Osteocyte (in vitro differentiated cells): Measurements from ENCODE around the gene HOXB4. TPM values are rescaled to one million over a fixed set of nuclear protein-coding genes. Genes with fewer than 3 reads are reported as not detected.

Source experiments
- DNase-seq: peaks from one replicate; pipeline ENCODE4 v3.0.0; 2021; ENCODE audit warnings: mixed read lengths; ENCODE audit not compliant: unreplicated experiment; ENCODE audit errors: extremely low spot score
- H3K27ac Mint-ChIP-seq: one replicate; pipeline ENCODE4 v1.8.0; 2021; ENCODE audit warnings: mild to moderate bottlenecking, mixed read lengths; ENCODE audit not compliant: unreplicated experiment
- H3K27me3 Mint-ChIP-seq: one replicate; pipeline ENCODE4 v1.8.0; 2021; ENCODE audit warnings: mixed read lengths; ENCODE audit not compliant: unreplicated experiment
- H3K36me3 Mint-ChIP-seq: one replicate; pipeline ENCODE4 v1.8.0; 2021; ENCODE audit warnings: mixed read lengths; ENCODE audit not compliant: unreplicated experiment
- H3K4me1 Mint-ChIP-seq: one replicate; pipeline ENCODE4 v1.8.0; 2021; ENCODE audit warnings: mixed read lengths; ENCODE audit not compliant: unreplicated experiment
- H3K4me3 Mint-ChIP-seq: one replicate; pipeline ENCODE4 v1.8.0; 2021; ENCODE audit warnings: mild to moderate bottlenecking, moderate library complexity, mixed read lengths; ENCODE audit not compliant: unreplicated experiment
- H3K9me3 Mint-ChIP-seq: one replicate; pipeline ENCODE4 v1.8.0; 2021; ENCODE audit warnings: mixed read lengths; ENCODE audit not compliant: unreplicated experiment
- total RNA-seq: library from RNA; stranded (reverse); gene quantifications from 2 replicates; pipeline ENCODE4 v1.2.1, GENCODE V29; 2021
- TF ChIP-seq, protein P1 (sequence below): fragments of 200-600 bp; sonication (generic); IDR thresholded peaks from 2 replicates; pipeline ENCODE4 v1.5.0; 2021; ENCODE audit warnings: antibody characterized with exemption, mild to moderate bottlenecking, moderate library complexity

The HOXB4 gene
- total RNA-seq, 1 donor from 2014 or later, result not detected

DNA sequence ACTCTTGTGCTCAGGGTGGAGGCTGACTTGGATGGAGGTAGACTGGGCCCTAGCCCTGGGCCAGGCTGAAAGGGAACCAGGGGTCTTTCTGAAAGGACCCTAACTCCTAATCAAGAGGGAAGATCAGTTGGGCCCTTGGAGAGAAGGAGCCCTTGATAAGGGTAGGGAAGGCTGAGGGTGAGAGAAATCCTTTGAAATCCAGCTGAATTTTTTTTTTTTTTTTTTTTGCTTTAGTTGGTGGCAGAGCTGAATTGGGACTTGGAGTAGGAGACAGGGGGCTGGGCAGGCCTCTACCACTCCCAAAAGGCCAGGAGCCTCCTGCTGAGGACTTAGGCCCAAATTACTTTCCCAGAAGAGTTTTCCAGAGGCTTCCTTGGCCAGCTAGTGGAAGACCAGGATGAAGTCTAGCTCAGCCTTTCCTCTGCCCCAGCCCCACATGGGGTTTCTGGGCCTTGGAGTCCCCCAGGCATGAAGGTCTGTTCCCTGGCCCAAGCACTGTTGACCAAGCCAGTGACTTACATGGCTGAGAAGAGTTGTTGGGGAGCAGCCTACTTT, 12.5 kb upstream of the HOXB4 start:
- no peak overlapping the region for H3K4me3 Mint-ChIP-seq
- peaks cover 12% of the 10 kb centered on the region for H3K4me1 Mint-ChIP-seq
- no peak for DNase-seq

DNA sequence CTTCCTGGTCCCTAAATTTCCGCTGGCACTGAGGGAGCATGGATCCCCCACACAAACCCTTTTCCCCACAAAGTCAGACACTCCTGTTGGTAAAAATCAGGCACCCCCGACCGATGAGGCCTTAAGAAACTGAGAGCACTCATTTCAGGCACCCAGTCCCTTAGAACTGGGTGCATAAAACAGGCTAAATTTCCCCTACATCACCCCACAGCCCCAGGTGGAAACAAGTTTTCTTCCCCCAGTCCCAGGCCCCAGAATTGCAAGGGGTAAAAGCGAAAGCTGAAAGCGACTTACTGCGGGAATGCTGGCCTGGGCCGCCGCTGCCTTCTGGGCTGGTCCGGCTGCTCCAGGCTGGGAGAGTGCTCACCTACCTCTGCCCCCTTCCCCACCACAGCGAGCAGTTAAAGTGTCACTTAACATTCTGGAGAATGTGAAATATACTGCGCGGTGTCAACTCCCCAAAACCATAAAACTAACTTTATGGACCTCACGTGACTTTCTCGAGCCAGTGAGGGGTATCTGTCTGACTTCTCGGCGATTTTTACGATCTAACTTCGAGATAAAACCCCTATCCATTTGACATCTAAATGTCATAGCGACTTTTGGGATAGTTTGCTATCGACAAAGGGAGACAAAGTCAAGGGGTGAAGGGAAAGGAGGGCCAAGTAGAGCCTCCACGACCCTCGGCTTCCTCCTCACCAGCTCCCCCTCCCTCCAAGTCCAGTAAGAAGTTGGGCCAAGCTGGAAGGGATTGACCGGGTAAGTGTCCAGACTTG, 11.9 kb upstream of the HOXB4 start, which contains the start of gene HOXB3:
HOXB3 (minus strand) TSS at position 411 of the 776 bp plus-strand sequence. CDS start 37,767 bp downstream, outside the sequence.
- H3K27ac Mint-ChIP-seq, result no peak within 1 kb of the TSS

More for the DNA sequence above, 12.5 kb upstream of the HOXB4 start:
- Mint-ChIP-seq H3K9me3 (no peaks in the 10 kb centered on the region), H3K27ac (no peak overlapping the region), H3K36me3 (no peaks in the 10 kb centered on the region), H3K27me3 (peaks cover 98% of the 10 kb centered on the region)
- TF ChIP-seq, protein P1, sequence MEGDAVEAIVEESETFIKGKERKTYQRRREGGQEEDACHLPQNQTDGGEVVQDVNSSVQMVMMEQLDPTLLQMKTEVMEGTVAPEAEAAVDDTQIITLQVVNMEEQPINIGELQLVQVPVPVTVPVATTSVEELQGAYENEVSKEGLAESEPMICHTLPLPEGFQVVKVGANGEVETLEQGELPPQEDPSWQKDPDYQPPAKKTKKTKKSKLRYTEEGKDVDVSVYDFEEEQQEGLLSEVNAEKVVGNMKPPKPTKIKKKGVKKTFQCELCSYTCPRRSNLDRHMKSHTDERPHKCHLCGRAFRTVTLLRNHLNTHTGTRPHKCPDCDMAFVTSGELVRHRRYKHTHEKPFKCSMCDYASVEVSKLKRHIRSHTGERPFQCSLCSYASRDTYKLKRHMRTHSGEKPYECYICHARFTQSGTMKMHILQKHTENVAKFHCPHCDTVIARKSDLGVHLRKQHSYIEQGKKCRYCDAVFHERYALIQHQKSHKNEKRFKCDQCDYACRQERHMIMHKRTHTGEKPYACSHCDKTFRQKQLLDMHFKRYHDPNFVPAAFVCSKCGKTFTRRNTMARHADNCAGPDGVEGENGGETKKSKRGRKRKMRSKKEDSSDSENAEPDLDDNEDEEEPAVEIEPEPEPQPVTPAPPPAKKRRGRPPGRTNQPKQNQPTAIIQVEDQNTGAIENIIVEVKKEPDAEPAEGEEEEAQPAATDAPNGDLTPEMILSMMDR, result no peak

DNA sequence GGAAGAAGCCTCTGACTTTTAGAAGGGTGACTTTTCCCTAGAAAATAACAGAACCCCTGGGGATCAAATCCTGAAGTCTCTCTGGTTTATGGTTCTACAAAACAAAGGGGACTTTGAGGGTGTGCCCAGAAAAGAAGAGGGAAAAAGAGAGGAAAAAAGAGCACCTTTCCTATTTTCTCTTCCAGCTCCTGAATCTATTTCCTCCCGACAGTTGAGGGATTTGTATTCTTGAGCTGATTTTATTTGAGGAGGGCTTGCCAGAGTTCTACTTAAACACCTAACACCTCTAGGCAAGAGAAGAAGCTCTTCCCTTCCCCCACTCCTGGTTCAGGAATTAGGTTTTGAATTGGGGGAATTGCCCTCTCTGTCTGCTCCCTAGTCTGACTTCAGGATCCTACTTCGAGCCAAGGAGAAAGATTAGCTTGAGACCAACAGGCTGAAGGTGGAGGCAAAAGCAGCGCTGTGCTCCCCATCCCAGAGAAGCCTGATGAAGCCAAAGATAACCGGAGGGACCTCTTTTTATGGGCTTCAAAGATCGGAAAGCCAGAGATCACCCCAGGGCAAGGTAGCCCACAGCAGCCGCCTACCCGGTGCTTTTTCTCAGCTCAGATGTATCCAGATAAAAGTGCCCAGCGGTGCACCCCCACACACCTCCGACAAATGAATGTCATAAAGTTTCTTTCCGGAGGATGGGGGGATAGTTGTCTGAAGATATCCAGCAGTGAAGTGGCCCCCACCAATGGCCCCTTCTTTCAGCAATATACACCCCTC, 11.1 kb upstream of the HOXB4 start:
- Mint-ChIP-seq H3K4me1 (peaks cover 20% of the 10 kb centered on the region), H3K27ac (no peak overlapping the region), H3K4me3 (no peak overlapping the region), H3K9me3 (no peaks in the 10 kb centered on the region), H3K36me3 (no peaks in the 10 kb centered on the region), H3K27me3 (peaks cover 97% of the 10 kb centered on the region)
- no peak for DNase-seq
- TF ChIP-seq, protein P1, result no peak

More for the DNA sequence above, 11.9 kb upstream of the HOXB4 start, which contains the start of gene HOXB3:
- peaks cover 18% of the 10 kb centered on the region for H3K4me1 Mint-ChIP-seq
- no peaks in the 10 kb centered on the region for H3K36me3 Mint-ChIP-seq
- H3K9me3 Mint-ChIP-seq, result no peaks in the 10 kb centered on the region
- H3K4me3 Mint-ChIP-seq, result no peak within 1 kb of the TSS
- DNase-seq, result no peak
- TF ChIP-seq, protein P1, result no peak
- H3K27me3 Mint-ChIP-seq, result peaks cover 98% of the 10 kb centered on the region

DNA sequence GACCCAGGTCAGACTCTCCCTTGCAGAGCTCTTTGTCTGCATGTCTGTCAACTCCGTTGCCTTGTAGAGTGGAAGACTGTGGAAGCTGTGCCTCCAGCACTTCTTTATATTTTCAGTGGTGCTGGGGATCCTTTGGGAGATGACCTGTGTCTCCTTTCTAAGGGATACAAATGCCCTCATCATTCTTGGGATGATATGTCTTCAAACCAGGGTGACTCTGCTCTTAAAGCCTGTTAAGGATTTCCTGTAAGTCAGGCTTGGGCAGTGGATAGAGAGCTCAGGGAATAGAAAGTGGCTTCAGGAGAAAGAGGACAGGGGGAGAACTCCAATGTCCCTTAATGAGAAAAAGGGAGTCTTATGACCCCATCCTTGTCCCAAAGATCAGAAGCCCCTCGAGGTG, 10.4 kb upstream of the HOXB4 start:
- no peak overlapping the region for H3K27ac Mint-ChIP-seq
- DNase-seq, result no peak
- H3K36me3 Mint-ChIP-seq, result no peaks in the 10 kb centered on the region
- H3K27me3 Mint-ChIP-seq, result peaks cover 97% of the 10 kb centered on the region
- TF ChIP-seq, protein P1, result no peak
- peaks cover 17% of the 10 kb centered on the region for H3K4me1 Mint-ChIP-seq
- H3K4me3 Mint-ChIP-seq, result no peak overlapping the region
- H3K9me3 Mint-ChIP-seq, result no peaks in the 10 kb centered on the region

DNA sequence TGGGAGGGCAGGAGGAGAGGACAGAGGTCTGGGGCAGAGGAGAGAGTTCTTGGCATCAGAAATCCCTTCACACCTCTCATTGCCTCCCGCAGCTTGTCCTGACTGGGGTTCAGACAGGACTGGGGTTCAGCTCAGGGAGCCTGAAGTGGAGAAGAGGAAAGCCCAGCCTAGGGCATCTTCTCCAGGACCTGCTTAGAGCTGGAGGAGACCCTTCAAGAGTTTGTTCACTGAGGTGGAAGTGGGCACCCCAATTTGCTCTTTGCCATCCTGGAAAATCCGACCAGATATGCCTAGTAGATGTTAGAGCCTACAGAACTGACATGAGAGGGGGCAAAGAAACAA, 9.9 kb upstream of the HOXB4 start:
- H3K4me3 Mint-ChIP-seq, result no peak overlapping the region
- no peak overlapping the region for H3K27ac Mint-ChIP-seq
- no peaks in the 10 kb centered on the region for H3K9me3 Mint-ChIP-seq
- TF ChIP-seq, protein P1, result no peak
- no peak for DNase-seq
- peaks cover 1% of the 10 kb centered on the region for H3K36me3 Mint-ChIP-seq
- H3K27me3 Mint-ChIP-seq, result peaks cover 97% of the 10 kb centered on the region
- peaks cover 16% of the 10 kb centered on the region for H3K4me1 Mint-ChIP-seq
